Left ventricle myocardium inferior (tissue), 1 donor: ENCODE data around the gene MICAL2. TPM values are rescaled to one million over a fixed set of nuclear protein-coding genes. Genes with fewer than 3 reads are reported as not detected.

Experiments
- DNase-seq: peaks from one replicate; pipeline ENCODE4 v3.0.0-alpha.2; 2020
- H3K27ac ChIP-seq: fragments of 200-600 bp; replicated peaks from 2 replicates; pipeline ENCODE4 v1.8.0; 2021
- H3K27me3 ChIP-seq: fragments of 200-600 bp; 2 replicates; pipeline ENCODE4 v1.8.0; 2021; ENCODE audit warnings: low read depth
- H3K36me3 ChIP-seq: fragments of 200-600 bp; 2 replicates; pipeline ENCODE4 v1.8.0; 2021
- H3K4me1 ChIP-seq: fragments of 200-600 bp; 2 replicates; pipeline ENCODE4 v1.8.0; 2021
- H3K4me3 ChIP-seq: fragments of 200-600 bp; 2 replicates; pipeline ENCODE4 v1.8.0; 2021; ENCODE audit warnings: mild to moderate bottlenecking, moderate library complexity
- H3K9me3 ChIP-seq: fragments of 200-600 bp; replicated peaks from 2 replicates; pipeline ENCODE4 v1.8.0; 2021
- intact Hi-C: fragments of 100-400 bp; cut with micrococcal nuclease; formaldehyde crosslinking; loops from one replicate; pipeline ENCODE4 v1.11.0; 2022
- total RNA-seq: library from RNA; stranded (reverse); fragmentation: NEBNext Ultra II Directional; extraction: Animal tissue kit (Norgen Biotek cat#: 25700); gene quantifications from one replicate; pipeline ENCODE4 v1.2.1, GENCODE V29; 2021
- TF ChIP-seq, protein P1 (sequence below): fragments of 200-600 bp; IDR thresholded peaks from 2 replicates; pipeline ENCODE4 v1.8.0; 2021; ENCODE audit warnings: antibody characterized with exemption, mild to moderate bottlenecking, borderline replicate concordance
- donor health status: DM: no; HTN: yes; CAD: no; lungs with severe emphysema.

Gene MICAL2
- total RNA-seq, 1 donor from 2014 or later, result 85.0 TPM

DNA sequence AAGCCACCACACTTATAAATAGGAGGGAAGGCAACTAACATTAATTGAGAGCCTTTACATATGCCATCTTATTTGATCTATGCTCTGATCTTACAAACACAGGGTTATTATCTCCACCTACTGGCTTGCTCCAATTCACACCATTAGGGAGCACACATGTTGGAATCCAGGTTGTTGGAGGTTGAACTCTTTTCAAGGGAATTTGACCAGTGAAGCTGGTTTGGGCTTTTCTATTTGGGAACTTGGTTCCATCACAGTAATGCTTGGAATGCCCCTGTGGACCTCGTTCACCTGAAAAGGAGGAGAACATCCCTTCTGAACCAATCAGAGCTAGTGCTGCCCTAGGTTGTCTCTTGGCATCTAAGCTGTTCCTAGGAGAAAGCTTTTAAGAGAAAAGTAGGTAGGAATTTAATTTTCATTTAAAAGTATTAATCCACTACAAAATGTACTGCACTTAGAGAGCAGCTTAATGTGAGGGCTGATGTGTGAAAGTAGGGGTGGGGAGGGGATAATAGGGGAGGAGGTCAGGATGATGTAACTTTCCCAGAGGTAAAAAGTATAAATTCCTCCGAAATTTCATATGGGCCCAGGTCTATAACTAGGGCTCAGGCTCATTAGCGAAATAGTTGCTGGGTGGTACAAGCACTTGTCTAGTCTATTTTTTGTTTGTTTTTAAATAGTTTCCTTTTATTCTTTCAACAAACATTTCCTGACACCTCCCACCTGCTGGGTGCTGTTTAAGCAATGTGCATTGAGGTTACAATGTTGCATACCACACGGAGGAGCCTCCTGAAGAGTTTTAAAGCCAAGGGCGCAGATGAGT, 7.6 kb upstream of the MICAL2 start:
- Histone ChIP-seq H3K9me3 (no peaks in the 10 kb centered on the region), H3K36me3 (no peaks in the 10 kb centered on the region), H3K4me1 (peaks cover 66% of the 10 kb centered on the region), H3K4me3 (no peak overlapping the region), H3K27me3 (no peaks in the 10 kb centered on the region), H3K27ac (no peak overlapping the region)
- TF ChIP-seq, protein P1, sequence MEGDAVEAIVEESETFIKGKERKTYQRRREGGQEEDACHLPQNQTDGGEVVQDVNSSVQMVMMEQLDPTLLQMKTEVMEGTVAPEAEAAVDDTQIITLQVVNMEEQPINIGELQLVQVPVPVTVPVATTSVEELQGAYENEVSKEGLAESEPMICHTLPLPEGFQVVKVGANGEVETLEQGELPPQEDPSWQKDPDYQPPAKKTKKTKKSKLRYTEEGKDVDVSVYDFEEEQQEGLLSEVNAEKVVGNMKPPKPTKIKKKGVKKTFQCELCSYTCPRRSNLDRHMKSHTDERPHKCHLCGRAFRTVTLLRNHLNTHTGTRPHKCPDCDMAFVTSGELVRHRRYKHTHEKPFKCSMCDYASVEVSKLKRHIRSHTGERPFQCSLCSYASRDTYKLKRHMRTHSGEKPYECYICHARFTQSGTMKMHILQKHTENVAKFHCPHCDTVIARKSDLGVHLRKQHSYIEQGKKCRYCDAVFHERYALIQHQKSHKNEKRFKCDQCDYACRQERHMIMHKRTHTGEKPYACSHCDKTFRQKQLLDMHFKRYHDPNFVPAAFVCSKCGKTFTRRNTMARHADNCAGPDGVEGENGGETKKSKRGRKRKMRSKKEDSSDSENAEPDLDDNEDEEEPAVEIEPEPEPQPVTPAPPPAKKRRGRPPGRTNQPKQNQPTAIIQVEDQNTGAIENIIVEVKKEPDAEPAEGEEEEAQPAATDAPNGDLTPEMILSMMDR, result peak; percentile 17
- no peak for DNase-seq
- intact Hi-C loops, result no loop called here

DNA sequence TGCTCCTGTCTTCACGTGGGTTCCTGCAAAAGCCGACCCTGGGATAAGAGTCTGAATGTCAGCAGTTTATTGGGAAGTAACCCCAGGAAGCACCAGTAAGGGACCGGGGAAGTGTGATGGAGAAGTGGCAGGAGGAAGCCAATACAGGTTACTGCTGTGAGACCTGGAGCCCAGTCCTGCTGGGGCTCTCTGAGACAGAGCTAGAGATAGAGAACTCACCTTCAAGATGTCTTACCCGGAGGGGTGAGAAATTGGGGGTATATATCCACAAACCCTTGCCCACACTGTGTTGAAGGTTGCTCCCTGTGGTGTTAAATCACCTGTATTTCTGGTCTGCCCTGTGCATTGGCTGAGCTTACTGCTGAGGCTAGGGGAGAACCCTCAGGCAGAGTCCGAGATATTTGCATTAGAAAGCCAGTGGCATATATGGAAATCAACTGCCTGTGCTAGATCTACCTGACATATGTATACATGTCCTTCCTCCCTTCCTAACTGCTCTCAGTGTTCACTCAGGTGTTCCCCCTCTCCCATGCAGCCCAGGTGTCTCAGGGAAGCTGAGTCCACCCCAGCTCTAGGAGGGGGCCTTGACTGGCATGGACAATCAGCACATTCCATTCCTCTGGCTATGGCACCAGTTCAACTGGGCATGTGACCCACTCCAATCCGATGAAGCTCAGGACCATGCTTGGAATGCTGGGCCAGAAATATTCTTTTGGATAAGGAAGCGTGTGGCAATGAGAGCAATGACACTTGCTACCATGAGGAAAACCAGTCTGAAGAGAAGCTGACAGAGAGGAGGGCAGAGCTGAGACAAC, 6.8 kb upstream of the MICAL2 start:
- Histone ChIP-seq H3K27ac (peak overlapping the region; percentile 65), H3K9me3 (no peaks in the 10 kb centered on the region), H3K4me1 (peaks cover 66% of the 10 kb centered on the region), H3K27me3 (no peaks in the 10 kb centered on the region), H3K36me3 (no peaks in the 10 kb centered on the region), H3K4me3 (no peak overlapping the region)
- peak; percentile 34 for DNase-seq
- intact Hi-C loops, result no loop called here
- TF ChIP-seq, protein P1, result no peak

DNA sequence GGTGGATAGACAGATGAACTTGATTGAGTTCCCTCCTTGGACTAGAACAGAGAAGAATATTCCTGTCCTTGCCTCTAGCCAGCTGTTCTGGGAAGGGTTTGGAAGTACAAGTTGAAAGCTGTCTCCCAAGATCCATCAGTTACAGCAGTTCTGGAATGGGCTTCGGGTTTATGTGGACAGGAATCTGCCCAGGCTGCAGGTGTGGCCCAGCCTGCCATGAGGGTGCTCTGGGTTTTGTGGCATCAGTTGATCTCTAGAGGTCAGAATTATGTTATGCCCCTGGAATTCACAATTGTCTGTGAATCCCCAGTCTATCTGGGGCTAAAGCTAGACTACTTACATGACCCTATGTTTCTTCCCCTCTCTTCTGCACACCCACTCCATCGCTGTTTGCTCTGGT, 4.9 kb upstream of the MICAL2 start:
- no peak overlapping the region for H3K4me3 ChIP-seq
- TF ChIP-seq, protein P1, result no peak
- no peak overlapping the region for H3K27ac ChIP-seq
- DNase-seq, result no peak
- H3K9me3 ChIP-seq, result no peaks in the 10 kb centered on the region
- H3K36me3 ChIP-seq, result no peaks in the 10 kb centered on the region
- peaks cover 71% of the 10 kb centered on the region for H3K4me1 ChIP-seq
- intact Hi-C loops, result no loop called here
- H3K27me3 ChIP-seq, result no peaks in the 10 kb centered on the region

DNA sequence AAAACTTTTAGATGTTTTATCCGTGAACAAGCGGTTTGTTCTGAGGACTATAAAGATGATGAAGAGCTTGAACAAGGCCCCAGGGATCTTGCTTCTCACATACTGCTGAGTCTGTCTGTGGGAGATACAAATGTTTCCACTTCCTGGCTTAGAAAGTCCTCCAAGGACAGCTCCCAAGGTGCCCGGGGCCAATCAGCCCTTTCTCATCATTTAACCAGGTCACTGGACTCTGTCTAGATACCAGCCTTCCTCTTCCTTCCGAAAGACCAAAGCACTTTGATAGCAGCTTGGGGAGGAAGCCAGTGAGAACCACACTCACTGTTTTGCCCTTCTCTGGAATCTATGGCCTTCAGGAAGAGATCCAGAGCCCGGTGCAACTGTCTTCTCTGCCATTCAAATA, 4.3 kb upstream of the MICAL2 start:
- TF ChIP-seq, protein P1, result no peak
- intact Hi-C loops, result no loop called here
- no peaks in the 10 kb centered on the region for H3K27me3 ChIP-seq

DNA sequence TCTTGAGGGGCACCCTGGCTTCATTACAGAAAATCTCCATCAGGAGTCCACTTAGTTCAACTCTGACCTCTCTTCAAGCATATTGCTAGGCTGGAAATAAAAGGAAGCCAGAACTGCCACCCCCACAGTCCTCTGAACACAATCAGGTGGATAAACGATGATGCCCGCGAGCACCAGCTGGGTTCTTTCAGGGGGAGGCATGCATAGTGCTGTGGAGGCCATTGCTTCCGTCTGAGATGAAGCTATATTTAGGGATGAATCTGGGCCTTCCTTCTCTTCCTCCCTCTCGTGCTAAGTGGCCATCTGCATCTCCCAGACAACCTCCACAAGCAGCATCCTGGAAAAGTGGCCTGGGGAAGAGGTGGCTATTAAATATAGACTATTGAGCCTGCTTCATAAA, 3.9 kb upstream of the MICAL2 start:
- Histone ChIP-seq H3K9me3 (no peaks in the 10 kb centered on the region), H3K36me3 (no peaks in the 10 kb centered on the region), H3K4me1 (peaks cover 71% of the 10 kb centered on the region), H3K27me3 (no peaks in the 10 kb centered on the region), H3K4me3 (no peak overlapping the region), H3K27ac (no peak overlapping the region)
- DNase-seq, result no peak
- TF ChIP-seq, protein P1, result no peak
- intact Hi-C loops, result no loop called here

More for the DNA sequence above, 4.3 kb upstream of the MICAL2 start:
- Histone ChIP-seq H3K27ac (no peak overlapping the region), H3K4me1 (peaks cover 71% of the 10 kb centered on the region), H3K9me3 (no peaks in the 10 kb centered on the region), H3K4me3 (no peak overlapping the region), H3K36me3 (no peaks in the 10 kb centered on the region)
- DNase-seq, result no peak
